Measurements from ENCODE around the gene ATF4.
"Not testable (repeated sequence)": the region's sequence is repeated elsewhere in the genome, so short reads cannot be mapped to it uniquely, and the experiment has no call there.

Gene ATF4

GRCh38 chr22:39518144-39518786, 2.1 kb upstream of the ATF4 start:
- Histone ChIP-seq H3K9ac (ENCODE audit: low read depth, low read length, poor library complexity, severe bottlenecking) (peak overlapping the region; percentile 100), H3K9me3 (ENCODE audit: insufficient read depth, low read depth, low read length) (no peaks in the 10 kb centered on the region), H3K36me3 (ENCODE audit: insufficient read depth, low read length) (peaks cover 59% of the 10 kb centered on the region), H2AFZ (ENCODE audit: low read length) (no peak overlapping the region), H3K4me3 (ENCODE audit: low read length, poor library complexity, severe bottlenecking) (peak overlapping the region; percentile 99), H4K20me1 (ENCODE audit: insufficient read depth, low read length, poor library complexity, severe bottlenecking) (peaks cover 37% of the 10 kb centered on the region), H3K9me2 (replicated peaks; ENCODE audit: low read depth, low read length) (no peaks in the 10 kb centered on the region), H3F3A (ENCODE audit: low read depth) (peaks cover under 1% of the 10 kb centered on the region), H3K27me3 (ENCODE audit: insufficient read depth, low read length, poor library complexity, severe bottlenecking) (peaks cover 13% of the 10 kb centered on the region), H3K4me1 (ENCODE audit: insufficient read depth, low read length, poor library complexity, severe bottlenecking) (peaks cover 22% of the 10 kb centered on the region), H3K79me2 (ENCODE audit: insufficient read depth, low read length) (peaks cover 62% of the 10 kb centered on the region), H3K4me2 (ENCODE audit: low read depth, low read length, poor library complexity, severe bottlenecking) (peak overlapping the region; percentile 94)
- no peak for TF ChIP-seq EZH2phosphoT487 (IDR thresholded peaks at IDR 0.05; ENCODE audit: borderline replicate concordance)
- TF ChIP-seq, protein P1, sequence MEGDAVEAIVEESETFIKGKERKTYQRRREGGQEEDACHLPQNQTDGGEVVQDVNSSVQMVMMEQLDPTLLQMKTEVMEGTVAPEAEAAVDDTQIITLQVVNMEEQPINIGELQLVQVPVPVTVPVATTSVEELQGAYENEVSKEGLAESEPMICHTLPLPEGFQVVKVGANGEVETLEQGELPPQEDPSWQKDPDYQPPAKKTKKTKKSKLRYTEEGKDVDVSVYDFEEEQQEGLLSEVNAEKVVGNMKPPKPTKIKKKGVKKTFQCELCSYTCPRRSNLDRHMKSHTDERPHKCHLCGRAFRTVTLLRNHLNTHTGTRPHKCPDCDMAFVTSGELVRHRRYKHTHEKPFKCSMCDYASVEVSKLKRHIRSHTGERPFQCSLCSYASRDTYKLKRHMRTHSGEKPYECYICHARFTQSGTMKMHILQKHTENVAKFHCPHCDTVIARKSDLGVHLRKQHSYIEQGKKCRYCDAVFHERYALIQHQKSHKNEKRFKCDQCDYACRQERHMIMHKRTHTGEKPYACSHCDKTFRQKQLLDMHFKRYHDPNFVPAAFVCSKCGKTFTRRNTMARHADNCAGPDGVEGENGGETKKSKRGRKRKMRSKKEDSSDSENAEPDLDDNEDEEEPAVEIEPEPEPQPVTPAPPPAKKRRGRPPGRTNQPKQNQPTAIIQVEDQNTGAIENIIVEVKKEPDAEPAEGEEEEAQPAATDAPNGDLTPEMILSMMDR (conservative IDR thresholded peaks at IDR 0.05; ENCODE audit: low read length) = no peak

DNA sequence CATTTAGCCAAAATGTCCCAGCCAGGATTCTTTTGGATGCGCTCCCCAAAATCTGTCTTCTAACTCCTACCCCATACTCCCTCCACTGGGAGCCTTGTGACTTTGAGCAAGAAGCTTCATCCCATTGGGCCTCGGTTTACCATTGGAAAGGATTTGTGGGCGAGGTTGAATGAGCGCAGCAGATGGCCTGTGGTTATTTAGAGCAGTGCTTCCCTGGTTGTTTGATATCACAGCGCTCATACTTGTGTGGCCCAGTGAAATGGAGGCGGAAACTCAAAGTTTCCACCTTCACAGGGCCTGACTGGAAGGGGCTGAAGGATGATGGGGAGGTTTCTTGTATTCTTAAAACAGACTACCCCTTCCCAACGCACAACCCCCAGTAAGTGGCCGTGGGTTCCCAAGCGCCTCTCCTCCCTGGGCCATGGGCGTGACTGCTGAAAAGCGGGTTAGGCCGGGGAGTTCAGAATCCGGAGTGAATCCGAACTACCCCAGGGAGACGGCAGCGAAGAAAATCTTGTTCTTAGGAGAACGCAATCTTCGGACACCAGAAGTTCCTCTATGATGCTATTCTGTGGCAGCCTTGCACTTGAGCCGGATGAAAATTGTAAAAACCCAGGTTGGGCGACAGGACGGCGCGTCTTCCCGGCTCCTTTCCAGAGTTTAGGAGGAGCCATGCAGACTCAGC, 1.2 kb upstream of the ATF4 start:
- Histone ChIP-seq H3K4me3 (ENCODE audit: low read length, poor library complexity, severe bottlenecking) (peak overlapping the region; percentile 99), H3K4me1 (ENCODE audit: insufficient read depth, low read length, poor library complexity, severe bottlenecking) (peaks cover 25% of the 10 kb centered on the region), H3F3A (ENCODE audit: low read depth) (peaks cover 3% of the 10 kb centered on the region), H3K36me3 (ENCODE audit: insufficient read depth, low read length) (peaks cover 57% of the 10 kb centered on the region), H3K4me2 (ENCODE audit: low read depth, low read length, poor library complexity, severe bottlenecking) (peak overlapping the region; percentile 94), H3K9me3 (ENCODE audit: insufficient read depth, low read depth, low read length) (no peaks in the 10 kb centered on the region), H3K27me3 (ENCODE audit: insufficient read depth, low read length, poor library complexity, severe bottlenecking) (peaks cover 13% of the 10 kb centered on the region), H3K9me2 (replicated peaks; ENCODE audit: low read depth, low read length) (no peaks in the 10 kb centered on the region), H3K79me2 (ENCODE audit: insufficient read depth, low read length) (peaks cover 70% of the 10 kb centered on the region), H2AFZ (ENCODE audit: low read length) (peak overlapping the region; percentile 84; the same call in 1 of the 2 replicates), H3K9ac (ENCODE audit: low read depth, low read length, poor library complexity, severe bottlenecking) (peak overlapping the region; percentile 100), H4K20me1 (ENCODE audit: insufficient read depth, low read length, poor library complexity, severe bottlenecking) (peaks cover 45% of the 10 kb centered on the region)
- TF ChIP-seq, protein P1 (conservative IDR thresholded peaks at IDR 0.05; ENCODE audit: low read length) = no peak
- TF ChIP-seq EZH2phosphoT487 (IDR thresholded peaks at IDR 0.05; ENCODE audit: borderline replicate concordance) = no peak

DNA sequence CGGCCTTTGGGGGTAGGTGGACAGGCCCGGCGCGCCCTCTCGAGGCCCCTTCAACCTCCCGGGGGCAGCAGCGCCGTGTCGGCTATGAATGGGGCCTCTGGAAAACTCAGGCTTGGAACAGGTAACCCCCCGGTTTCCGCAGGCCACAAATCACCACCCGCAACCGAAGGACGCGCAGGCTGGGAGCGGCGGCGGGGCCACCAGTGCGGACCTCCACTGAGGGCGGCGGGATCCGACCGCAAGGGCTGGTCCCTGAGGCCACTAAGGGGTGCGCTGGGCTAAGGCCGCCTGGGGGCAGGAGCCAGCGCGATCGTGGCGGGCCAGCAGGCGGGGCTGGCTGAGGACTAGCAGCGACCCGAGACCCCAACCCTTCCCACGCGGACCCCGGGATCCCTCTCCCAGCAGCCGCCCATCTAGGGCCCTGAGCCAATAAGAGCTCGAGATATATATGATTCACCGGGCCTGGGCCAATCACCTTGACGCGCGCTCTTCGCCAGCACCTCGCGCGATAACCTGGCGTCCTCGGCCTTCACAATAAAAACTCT, 609 bp upstream of the ATF4 start:
- Histone ChIP-seq H3K4me2 (ENCODE audit: low read depth, low read length, poor library complexity, severe bottlenecking) (peak overlapping the region; percentile 94), H3K27me3 (ENCODE audit: insufficient read depth, low read length, poor library complexity, severe bottlenecking) (peaks cover 13% of the 10 kb centered on the region), H3K9me3 (ENCODE audit: insufficient read depth, low read depth, low read length) (no peaks in the 10 kb centered on the region), H4K20me1 (ENCODE audit: insufficient read depth, low read length, poor library complexity, severe bottlenecking) (peaks cover 48% of the 10 kb centered on the region), H2AFZ (ENCODE audit: low read length) (peak overlapping the region; percentile 99), H3K9me2 (replicated peaks; ENCODE audit: low read depth, low read length) (no peaks in the 10 kb centered on the region), H3F3A (ENCODE audit: low read depth) (peaks cover 6% of the 10 kb centered on the region), H3K36me3 (ENCODE audit: insufficient read depth, low read length) (peaks cover 57% of the 10 kb centered on the region), H3K4me3 (ENCODE audit: low read length, poor library complexity, severe bottlenecking) (peak overlapping the region; percentile 99), H3K9ac (ENCODE audit: low read depth, low read length, poor library complexity, severe bottlenecking) (peak overlapping the region; percentile 100), H3K79me2 (ENCODE audit: insufficient read depth, low read length) (peaks cover 73% of the 10 kb centered on the region), H3K4me1 (ENCODE audit: insufficient read depth, low read length, poor library complexity, severe bottlenecking) (peaks cover 27% of the 10 kb centered on the region)
- TF ChIP-seq, protein P1 (conservative IDR thresholded peaks at IDR 0.05; ENCODE audit: low read length) = peak; percentile 54
- TF ChIP-seq EZH2phosphoT487 (IDR thresholded peaks at IDR 0.05; ENCODE audit: borderline replicate concordance) = no peak

DNA sequence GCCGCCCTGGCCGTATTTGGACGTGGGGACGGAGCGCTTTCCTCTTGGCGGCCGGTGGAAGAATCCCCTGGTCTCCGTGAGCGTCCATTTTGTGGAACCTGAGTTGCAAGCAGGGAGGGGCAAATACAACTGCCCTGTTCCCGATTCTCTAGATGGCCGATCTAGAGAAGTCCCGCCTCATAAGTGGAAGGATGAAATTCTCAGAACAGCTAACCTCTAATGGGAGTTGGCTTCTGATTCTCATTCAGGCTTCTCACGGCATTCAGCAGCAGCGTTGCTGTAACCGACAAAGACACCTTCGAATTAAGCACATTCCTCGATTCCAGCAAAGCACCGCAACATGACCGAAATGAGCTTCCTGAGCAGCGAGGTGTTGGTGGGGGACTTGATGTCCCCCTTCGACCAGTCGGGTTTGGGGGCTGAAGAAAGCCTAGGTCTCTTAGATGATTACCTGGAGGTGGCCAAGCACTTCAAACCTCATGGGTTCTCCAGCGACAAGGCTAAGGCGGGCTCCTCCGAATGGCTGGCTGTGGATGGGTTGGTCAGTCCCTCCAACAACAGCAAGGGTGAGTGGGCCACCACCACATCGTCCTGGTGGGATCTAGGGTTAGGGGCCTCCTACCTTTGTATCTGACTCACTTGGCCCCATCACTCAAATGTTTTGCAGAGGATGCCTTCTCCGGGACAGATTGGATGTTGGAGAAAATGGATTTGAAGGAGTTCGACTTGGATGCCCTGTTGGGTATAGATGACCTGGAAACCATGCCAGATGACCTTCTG, 934 bp downstream of the ATF4 start:
- H3K9me3 ChIP-seq (ENCODE audit: insufficient read depth, low read depth, low read length); H2AFZ ChIP-seq (ENCODE audit: low read length); H3K9me2 ChIP-seq (replicated peaks; ENCODE audit: low read depth, low read length): not testable (repeated sequence)
- peaks cover 55% of the 10 kb centered on the region for H4K20me1 ChIP-seq (ENCODE audit: insufficient read depth, low read length, poor library complexity, severe bottlenecking)
- peaks cover 13% of the 10 kb centered on the region for H3K27me3 ChIP-seq (ENCODE audit: insufficient read depth, low read length, poor library complexity, severe bottlenecking)
- H3K9ac ChIP-seq (ENCODE audit: low read depth, low read length, poor library complexity, severe bottlenecking) = peak overlapping the region; percentile 100
- H3K4me1 ChIP-seq (ENCODE audit: insufficient read depth, low read length, poor library complexity, severe bottlenecking) = peaks cover 37% of the 10 kb centered on the region
- peaks cover 15% of the 10 kb centered on the region for H3F3A ChIP-seq (ENCODE audit: low read depth)
- H3K4me3 ChIP-seq (ENCODE audit: low read length, poor library complexity, severe bottlenecking) = peak overlapping the region; percentile 99
- H3K79me2 ChIP-seq (ENCODE audit: insufficient read depth, low read length) = peaks cover 82% of the 10 kb centered on the region
- peak overlapping the region; percentile 95 for H3K4me2 ChIP-seq (ENCODE audit: low read depth, low read length, poor library complexity, severe bottlenecking)
- peaks cover 50% of the 10 kb centered on the region for H3K36me3 ChIP-seq (ENCODE audit: insufficient read depth, low read length)

Measured in Loucy (cell line).